Fibroblast of skin of back (primary cell): Measurements from ENCODE around the gene HEXD.
"Not testable (repeated sequence)": the region's sequence is repeated elsewhere in the genome, so short reads cannot be mapped to it uniquely, and the experiment has no call there.

ENCODE experiments used
- DNase-seq: peaks from one replicate; pipeline ENCODE4 v3.0.0-alpha.2; 2013

Gene HEXD

GRCh38 chr17:82396601-82397435 is 21.3 kb upstream of the HEXD start:
- peak; percentile 96 for DNase-seq

- no peak for DNase-seq
These were observed 20.5 kb upstream of the HEXD start for GRCh38 chr17:82397449-82398335.

- DNase-seq: peak; percentile 79
These were observed 19.1 kb upstream of the HEXD start for GRCh38 chr17:82399041-82399441.

DNA sequence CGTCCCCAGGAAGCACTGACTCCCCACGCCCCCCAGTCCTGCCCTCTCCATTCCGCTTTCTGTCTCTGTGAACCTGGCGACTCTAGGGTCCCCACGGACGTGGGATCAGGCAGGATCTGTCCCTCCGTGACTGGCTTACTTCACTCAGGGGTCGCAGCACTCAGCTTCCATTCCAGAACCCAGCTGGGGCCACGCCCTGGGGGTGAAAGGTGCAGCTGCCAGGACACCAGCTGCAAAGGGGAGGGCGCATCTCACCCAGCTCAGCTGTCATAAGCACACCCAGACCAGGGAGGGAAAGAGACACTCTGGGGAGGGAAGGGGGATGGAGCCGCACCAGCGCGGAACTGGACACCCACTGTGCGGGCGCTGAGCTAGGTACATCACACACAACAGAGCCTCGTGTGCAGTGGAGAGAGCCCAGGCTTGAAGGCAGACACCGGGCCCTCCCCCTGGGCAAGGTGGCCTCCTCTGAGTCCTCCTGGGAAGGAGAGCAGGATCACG is 18.5 kb upstream of the HEXD start:
- DNase-seq: no peak

DNA sequence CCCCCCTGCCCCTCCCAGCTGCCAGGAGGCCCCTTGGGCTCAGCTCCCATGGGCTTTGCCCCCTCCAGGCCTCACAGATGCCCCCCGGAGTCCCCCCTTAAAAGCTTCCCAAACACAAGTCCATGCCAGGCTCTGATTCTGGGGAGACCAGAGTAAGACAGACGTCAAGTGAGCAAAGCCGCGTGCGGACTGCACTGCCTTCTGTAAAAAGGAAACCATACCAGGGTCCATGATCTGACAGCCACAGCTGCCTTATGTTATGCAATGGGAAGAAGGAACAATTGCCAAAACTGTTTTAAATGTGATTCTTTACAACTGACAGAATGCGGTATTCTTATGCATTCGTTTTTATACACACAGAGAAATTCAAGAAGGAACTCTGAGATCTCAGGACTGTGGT is 17.9 kb upstream of the HEXD start:
- no peak for DNase-seq

DNA sequence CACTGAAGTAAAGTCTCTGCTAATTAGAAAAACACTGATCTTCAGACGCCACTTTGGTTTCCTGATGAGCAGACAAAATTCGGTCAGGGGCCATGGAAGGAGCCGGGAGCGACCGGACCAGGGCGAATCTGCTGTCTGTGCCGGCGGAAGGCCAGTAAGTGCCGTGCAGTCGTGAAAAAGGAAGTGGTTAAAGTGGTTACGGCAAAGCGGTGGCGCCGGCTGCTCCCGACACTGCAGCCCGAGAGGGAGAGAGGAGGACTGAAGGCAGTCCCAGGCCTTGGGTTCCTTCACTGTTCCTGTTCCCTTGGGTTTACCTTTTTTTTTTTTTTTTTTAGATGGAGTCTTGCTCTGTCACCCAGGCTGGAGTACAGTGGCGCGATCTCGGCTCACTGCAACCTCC is 17.3 kb upstream of the HEXD start:
- DNase-seq: peak; percentile 53

DNA sequence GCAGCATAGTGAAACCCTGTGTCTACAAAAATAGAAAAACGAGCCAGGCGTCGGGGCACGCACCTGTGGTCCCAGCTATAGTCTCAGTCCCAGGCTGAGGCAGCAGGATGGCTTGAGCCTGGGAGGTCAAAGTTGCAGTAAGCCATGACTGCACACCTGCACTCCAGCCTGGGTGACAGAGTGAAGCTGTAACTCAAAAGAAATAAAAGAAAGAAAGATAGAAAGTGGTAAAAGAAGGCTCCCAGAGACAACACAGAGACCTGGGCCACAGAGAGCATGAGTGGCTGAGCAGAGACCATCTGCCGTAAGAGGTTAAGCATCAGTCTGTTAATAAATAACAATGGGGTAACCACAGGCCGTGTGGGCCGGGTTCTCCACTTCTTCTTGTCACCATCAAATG is 15.3 kb upstream of the HEXD start:
- no peak for DNase-seq

- no peak for DNase-seq
These were observed 14.2 kb upstream of the HEXD start for GRCh38 chr17:82403662-82404660.

GRCh38 chr17:82405051-82405450 is 13.1 kb upstream of the HEXD start:
- no peak for DNase-seq

GRCh38 chr17:82406131-82406671 is 11.9 kb upstream of the HEXD start:
- no peak for DNase-seq

- peak; percentile 49 for DNase-seq
These were observed 10.9 kb upstream of the HEXD start for GRCh38 chr17:82407255-82407654.

GRCh38 chr17:82408288-82408937 is 9.7 kb upstream of the HEXD start:
- peak; percentile 17 for DNase-seq

DNA sequence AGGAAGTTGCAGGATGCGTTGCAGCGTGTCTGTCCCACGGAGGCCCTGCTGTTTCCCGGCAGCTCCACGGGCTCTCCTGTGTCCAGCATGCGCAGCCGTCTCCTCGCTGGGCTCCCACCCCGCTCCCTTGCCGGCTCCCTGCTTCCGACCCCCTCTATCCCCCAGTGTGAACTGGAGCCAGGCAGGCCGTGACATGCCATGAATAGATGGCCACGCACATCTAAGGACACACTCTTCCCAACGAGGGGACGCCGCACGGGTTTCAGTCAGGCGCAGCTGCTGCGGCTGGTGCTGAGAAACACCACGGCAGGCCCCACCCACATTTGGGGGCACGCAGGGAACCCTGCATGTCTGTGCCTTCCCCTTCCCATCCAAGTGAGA is 9.2 kb upstream of the HEXD start:
- no peak for DNase-seq

DNA sequence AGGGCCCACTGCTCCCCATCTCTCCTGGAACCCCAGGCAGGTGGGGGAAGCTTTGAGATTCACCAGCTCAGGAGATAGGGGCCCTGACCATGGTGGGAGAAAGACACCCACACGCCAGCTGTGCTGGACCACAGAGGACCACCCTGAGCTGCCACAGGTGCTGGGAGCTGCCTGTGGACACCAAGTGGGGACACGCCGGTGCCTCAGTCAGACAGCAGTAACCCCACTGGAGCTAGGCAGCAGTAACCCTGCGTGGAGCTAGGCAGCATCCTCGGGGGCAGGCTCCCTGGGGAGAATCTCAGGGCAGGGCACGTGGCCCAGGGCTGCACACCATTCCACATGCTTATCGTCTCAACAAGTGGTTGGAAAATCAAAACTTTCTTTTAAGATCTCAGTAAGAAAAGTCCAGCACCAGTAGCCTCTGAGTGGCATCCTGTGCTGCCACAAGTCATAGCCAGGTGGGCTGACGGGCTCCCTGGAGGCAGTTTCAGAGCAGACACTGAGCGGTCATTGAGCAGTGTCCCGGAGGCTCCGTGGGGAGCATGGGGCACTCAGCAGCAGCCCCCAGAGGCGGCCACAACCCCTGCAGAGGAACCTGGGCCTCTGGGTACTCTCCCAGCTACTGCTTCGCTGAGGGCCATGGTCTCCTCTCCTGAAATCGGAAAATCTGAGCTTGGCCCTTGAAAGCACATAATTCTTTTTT is 8.0 kb upstream of the HEXD start:
- DNase-seq: no peak

DNA sequence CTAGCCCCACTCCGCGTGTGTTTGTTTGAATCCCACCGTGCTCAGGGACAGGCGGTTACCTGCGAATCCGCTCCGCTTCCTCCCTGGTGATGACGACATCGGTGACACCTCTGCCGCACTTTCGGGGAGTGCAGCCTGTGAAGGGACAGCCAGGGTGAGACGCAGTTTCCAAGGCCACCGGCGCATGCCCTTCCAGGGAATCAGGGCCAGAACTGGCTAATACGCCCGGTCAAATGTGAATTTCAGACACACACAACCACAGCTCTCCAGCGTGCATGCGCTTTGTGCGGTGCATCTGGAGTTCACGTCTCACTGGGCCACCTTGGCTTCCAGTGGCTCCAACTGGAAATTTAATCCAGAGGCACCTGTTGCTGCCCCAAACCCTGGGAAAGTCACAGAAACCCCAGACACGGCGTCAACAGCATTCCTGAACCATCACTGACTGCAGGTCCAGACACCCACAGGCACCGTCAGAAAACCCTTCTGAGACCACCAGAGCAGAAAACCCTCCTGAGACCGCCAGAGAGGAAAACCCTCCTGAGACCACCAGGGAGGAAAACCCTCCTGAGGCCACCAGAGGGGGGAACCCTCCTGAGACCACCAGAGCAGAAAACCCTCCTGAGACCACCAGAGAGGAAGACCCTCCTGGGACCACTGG is 6.6 kb upstream of the HEXD start:
- DNase-seq: no peak

- DNase-seq: not testable (repeated sequence)
These were observed 6.1 kb upstream of the HEXD start for GRCh38 chr17:82412081-82412480.

GRCh38 chr17:82412535-82413520 is 5.3 kb upstream of the HEXD start:
- DNase-seq: no peak

- DNase-seq: peak; percentile 63
These were observed 3.4 kb upstream of the HEXD start for GRCh38 chr17:82414548-82415281.
